GM13976 (cell line): ENCODE results near the gene FOXK2.

Experiments
- DNase-seq: peaks from one replicate; pipeline ENCODE4 v3.0.0; 2012; ENCODE audit warnings: low spot score
- in situ Hi-C: fragments of 300-500 bp; cut with MboI; formaldehyde crosslinking; loops from one replicate; pipeline ENCODE4 v1.12.0; 2022; ENCODE audit warnings: low sequenced_read_pairs, mixed read lengths, inconsistent platforms; ENCODE audit not compliant: unreplicated experiment
- TF ChIP-seq, protein P1 (sequence below): IDR thresholded peaks from 2 replicates; pipeline ENCODE4 v1.5.1; 2012; ENCODE audit warnings: borderline replicate concordance, mild to moderate bottlenecking; ENCODE audit not compliant: insufficient read depth; ENCODE audit errors: extremely low read depth, missing control alignments, control extremely low read depth

Gene FOXK2

DNA sequence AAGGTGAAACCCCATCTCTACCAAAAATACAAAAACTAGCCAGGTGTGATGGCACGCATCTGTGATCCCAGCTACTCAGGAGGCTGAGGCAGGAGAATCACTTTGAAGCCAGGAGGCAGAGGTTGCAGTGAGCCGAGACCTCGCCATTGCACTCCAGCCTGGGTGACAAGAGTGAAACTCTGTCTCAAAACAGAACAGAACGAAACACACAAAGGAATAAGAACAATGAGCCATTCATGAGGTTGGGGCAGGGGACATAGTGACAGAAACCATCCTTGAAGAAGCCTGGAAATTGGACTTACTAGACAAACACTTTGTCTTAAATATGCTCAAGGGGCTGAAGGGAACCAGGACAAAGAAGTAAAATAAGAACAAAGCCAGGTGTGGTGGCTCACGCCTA, 89.3 kb downstream of the FOXK2 start:
- TF ChIP-seq, protein P1, sequence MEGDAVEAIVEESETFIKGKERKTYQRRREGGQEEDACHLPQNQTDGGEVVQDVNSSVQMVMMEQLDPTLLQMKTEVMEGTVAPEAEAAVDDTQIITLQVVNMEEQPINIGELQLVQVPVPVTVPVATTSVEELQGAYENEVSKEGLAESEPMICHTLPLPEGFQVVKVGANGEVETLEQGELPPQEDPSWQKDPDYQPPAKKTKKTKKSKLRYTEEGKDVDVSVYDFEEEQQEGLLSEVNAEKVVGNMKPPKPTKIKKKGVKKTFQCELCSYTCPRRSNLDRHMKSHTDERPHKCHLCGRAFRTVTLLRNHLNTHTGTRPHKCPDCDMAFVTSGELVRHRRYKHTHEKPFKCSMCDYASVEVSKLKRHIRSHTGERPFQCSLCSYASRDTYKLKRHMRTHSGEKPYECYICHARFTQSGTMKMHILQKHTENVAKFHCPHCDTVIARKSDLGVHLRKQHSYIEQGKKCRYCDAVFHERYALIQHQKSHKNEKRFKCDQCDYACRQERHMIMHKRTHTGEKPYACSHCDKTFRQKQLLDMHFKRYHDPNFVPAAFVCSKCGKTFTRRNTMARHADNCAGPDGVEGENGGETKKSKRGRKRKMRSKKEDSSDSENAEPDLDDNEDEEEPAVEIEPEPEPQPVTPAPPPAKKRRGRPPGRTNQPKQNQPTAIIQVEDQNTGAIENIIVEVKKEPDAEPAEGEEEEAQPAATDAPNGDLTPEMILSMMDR: no peak
- in situ Hi-C loops: no loop called here
- no peak for DNase-seq

DNA sequence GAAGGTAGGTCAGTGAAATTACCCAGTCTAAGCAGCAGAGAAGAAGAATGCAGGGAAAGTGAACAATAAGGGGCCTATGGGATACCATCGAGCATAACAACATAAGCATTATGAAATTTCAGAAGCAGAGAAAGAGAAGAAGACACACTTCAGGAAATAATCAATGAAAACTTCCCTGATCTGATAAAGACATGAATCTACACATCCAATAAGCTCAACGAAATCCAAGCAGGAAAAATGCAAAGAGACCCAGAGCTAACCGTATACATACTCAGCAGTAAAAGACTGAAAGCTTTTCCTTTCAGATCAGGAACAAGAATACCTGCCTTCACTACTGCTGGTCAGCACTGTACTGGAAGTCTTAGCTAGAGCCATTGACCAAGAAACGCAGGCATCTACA, 90.1 kb downstream of the FOXK2 start:
- in situ Hi-C loops: no loop called here
- no peak for DNase-seq
- TF ChIP-seq, protein P1: no peak

DNA sequence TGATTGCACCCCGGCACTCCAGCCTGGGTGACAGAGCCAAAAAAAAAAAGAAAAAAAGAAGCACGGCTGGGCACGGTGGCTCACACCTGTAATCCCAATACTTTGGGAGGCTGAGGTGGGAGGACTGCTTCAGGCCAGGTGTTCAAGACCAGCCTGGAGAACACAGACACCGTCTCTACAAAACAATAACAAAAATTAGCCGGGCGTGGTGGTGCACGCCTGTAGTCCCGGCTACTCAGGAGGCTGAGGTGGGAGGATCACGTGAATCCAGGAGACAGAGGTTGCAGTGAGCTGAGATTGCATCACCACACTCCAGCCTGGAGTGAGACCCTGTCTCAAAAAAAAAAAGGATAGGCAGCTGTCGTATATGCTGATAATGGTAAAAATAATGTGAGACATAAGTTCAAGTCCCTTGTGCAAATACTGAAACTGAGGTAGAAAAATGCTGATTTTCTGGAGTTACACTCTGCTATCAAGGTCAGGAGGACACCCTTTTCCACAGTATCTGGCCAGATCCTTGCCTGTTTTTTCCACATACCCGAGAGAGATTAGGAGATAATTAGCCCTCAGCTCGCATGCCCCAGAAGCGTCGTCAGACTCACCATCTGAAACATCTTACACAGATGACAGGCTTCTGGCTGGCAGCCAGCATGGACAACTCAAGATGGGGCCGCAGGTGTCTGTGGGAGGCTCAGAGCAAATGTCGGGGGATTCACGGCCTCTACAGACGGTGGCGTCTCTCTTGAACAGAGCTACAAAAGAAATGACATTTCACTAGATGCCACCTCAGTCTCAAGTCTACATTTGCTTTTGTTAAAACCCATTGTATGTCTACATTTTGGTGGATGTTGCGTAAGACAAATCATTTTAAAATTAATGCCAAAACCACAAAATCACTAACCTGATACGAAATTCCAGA, 91.9 kb downstream of the FOXK2 start:
- in situ Hi-C loops: no loop called here
- no peak for DNase-seq
- TF ChIP-seq, protein P1: no peak

DNA sequence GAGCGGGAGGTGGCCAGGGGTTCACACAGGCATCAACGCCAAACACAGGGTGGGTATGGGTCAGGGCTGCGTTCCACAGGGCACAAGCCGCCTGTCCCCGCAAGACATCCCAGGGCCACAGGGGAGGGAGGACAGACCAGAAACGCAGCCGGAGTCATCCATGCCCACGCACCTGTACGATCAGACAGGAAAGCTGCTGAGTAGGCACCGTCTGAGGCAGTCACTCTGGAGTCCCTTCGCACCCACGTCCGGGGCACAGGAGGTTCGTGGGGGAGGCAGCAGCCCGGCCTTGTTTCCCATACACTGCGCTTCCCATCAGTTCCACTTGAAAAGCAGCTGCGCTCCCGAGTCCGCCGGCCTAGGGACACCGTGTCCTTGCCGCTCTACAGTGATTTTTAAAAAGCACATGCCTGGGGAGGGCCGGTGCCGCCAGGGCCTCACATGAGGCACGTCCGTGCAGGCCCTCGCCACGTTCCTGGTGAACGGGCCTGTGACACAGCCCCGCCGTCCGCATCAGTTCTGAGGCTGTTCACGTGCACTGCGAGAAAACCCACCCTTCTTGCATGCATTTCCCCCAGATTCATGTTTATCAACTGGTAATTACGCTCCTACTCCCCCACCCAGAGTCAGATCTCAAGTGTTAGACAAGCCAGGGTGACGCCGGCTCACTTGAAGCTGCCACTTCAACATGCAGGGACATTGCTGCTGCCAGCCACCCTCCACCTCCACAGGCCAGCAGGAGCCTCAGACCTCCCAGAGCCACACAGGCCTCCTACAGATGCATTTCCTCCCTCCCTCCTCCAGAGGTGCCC, 94.0 kb downstream of the FOXK2 start:
- in situ Hi-C loops: no loop called here
- TF ChIP-seq, protein P1: no peak
- no peak for DNase-seq

DNA sequence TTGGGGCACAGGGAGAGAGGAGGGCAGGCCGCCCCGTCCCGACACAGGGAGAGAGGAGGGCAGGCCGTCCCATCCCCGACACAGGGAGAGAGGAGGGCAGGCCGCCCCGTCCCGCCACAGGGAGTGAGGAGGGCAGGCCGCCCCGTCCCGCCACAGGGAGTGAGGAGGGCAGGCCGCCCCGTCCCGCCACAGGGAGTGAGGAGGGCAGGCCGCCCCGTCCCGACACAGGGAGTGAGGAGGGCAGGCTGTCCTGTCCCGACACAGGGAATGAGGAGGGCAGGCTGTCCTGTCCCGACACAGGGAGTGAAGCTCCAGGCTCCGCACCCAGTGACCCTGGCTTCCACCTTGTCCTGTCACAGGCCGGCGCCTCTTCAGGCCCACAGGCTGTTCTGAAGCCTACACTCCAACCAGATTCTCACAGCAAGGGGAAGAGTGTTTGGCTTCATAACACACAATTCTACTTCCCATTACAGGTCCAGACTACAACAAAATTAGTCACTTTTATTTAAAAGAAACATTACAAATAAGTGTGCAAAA, 94.6 kb downstream of the FOXK2 start:
- in situ Hi-C loops: no loop called here
- TF ChIP-seq, protein P1: no peak
- no peak for DNase-seq
